AG04450 (cell line): ENCODE results near the gene FRAS1. TPM values are rescaled to one million over a fixed set of nuclear protein-coding genes. Genes with fewer than 3 reads are reported as not detected.
"Not testable (repeated sequence)": the region's sequence is repeated elsewhere in the genome, so short reads cannot be mapped to it uniquely, and the experiment has no call there.

Source experiments
- CTCF ChIA-PET: fragments of 300-600, 350-600 bp; formaldehyde crosslinking; extraction: SDS; loops from one replicate; lab custom pipeline; 2022; ENCODE audit warnings: antibody characterized with exemption, inconsistent platforms; lab: Charles Lee
- POLR2A ChIA-PET: fragments of 350-600 bp; formaldehyde crosslinking; extraction: SDS; loops from one replicate; lab custom pipeline; 2021; ENCODE audit warnings: antibody characterized with exemption, inconsistent platforms; lab: Yijun Ruan, JAX
- DNase-seq: peaks from one replicate; pipeline ENCODE4 v3.0.0-alpha.2; 2011; ENCODE audit warnings: low read depth, low spot score
- H3K27ac ChIP-seq: one replicate; pipeline ENCODE4 v1.5.1; 2012; ENCODE audit warnings: low read depth, low read length, control low read depth
- H3K27me3 ChIP-seq: one replicate; pipeline ENCODE4 v1.6.0; 2012; ENCODE audit warnings: low read length; ENCODE audit not compliant: control insufficient read depth, insufficient read depth
- H3K4me3 ChIP-seq: 2 replicates; pipeline ENCODE4 v1.5.1; 2011; ENCODE audit warnings: mild to moderate bottlenecking, low read depth, low read length, control low read depth
- H3K9me3 ChIP-seq: 2 replicates; pipeline ENCODE4 v1.5.1; 2012; ENCODE audit warnings: low read length; ENCODE audit not compliant: control insufficient read depth, insufficient read depth
- polyA plus RNA-seq: library from polyadenylated mRNA; depleted of rRNA; stranded (reverse); fragments of >200 nt; gene quantifications from 2 replicates; pipeline ENCODE4 v1.2.3, GENCODE V29; 2011
- TF ChIP-seq, protein P1 (sequence below): IDR thresholded peaks from 2 replicates; pipeline ENCODE4 v1.5.1; 2011; ENCODE audit warnings: low read depth, low read length, control low read depth, inconsistent platforms

FRAS1 gene
- polyA plus RNA-seq, 1 experiment, result 0.21 TPM

- TF ChIP-seq, protein P1, sequence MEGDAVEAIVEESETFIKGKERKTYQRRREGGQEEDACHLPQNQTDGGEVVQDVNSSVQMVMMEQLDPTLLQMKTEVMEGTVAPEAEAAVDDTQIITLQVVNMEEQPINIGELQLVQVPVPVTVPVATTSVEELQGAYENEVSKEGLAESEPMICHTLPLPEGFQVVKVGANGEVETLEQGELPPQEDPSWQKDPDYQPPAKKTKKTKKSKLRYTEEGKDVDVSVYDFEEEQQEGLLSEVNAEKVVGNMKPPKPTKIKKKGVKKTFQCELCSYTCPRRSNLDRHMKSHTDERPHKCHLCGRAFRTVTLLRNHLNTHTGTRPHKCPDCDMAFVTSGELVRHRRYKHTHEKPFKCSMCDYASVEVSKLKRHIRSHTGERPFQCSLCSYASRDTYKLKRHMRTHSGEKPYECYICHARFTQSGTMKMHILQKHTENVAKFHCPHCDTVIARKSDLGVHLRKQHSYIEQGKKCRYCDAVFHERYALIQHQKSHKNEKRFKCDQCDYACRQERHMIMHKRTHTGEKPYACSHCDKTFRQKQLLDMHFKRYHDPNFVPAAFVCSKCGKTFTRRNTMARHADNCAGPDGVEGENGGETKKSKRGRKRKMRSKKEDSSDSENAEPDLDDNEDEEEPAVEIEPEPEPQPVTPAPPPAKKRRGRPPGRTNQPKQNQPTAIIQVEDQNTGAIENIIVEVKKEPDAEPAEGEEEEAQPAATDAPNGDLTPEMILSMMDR, result no peak
- no peak overlapping the region for H3K27ac ChIP-seq
- H3K9me3 ChIP-seq, result no peaks in the 10 kb centered on the region
- no peak overlapping the region for H3K4me3 ChIP-seq
- ChIA-PET CTCF (no interaction called here), POLR2A (no interaction called here)
- H3K27me3 ChIP-seq, result no peaks in the 10 kb centered on the region
- DNase-seq, result no peak
Observed at GRCh38 chr4:78099058-78099457, 41.9 kb downstream of the FRAS1 start.

GRCh38 chr4:78100060-78100459 lies 42.9 kb downstream of the FRAS1 start:
- Histone ChIP-seq H3K27ac (no peak overlapping the region), H3K4me3 (no peak overlapping the region), H3K9me3 (no peaks in the 10 kb centered on the region), H3K27me3 (no peaks in the 10 kb centered on the region)
- ChIA-PET CTCF (no interaction called here), POLR2A (no interaction called here)
- no peak for DNase-seq
- TF ChIP-seq, protein P1, result no peak

GRCh38 chr4:78119698-78120097 lies 62.6 kb downstream of the FRAS1 start:
- Histone ChIP-seq H3K27ac (no peak overlapping the region), H3K9me3 (no peaks in the 10 kb centered on the region), H3K27me3 (no peaks in the 10 kb centered on the region), H3K4me3 (no peak overlapping the region)
- ChIA-PET CTCF (no interaction called here), POLR2A (no interaction called here)
- DNase-seq, result no peak
- TF ChIP-seq, protein P1, result no peak

- H3K4me3 ChIP-seq, result no peak overlapping the region
- no peaks in the 10 kb centered on the region for H3K9me3 ChIP-seq
- ChIA-PET CTCF (no interaction called here), POLR2A (no interaction called here)
- no peak overlapping the region for H3K27ac ChIP-seq
- TF ChIP-seq, protein P1, result no peak
- no peaks in the 10 kb centered on the region for H3K27me3 ChIP-seq
- no peak for DNase-seq
Observed at GRCh38 chr4:78120144-78120880, 63.2 kb downstream of the FRAS1 start.

GRCh38 chr4:78121338-78121904 lies 64.3 kb downstream of the FRAS1 start:
- ChIA-PET CTCF (no interaction called here), POLR2A (no interaction called here)
- H3K27me3 ChIP-seq, result no peaks in the 10 kb centered on the region
- H3K27ac ChIP-seq, result no peak overlapping the region
- no peaks in the 10 kb centered on the region for H3K9me3 ChIP-seq
- DNase-seq, result no peak
- no peak overlapping the region for H3K4me3 ChIP-seq
- TF ChIP-seq, protein P1, result no peak

GRCh38 chr4:78125834-78126331 lies 68.8 kb downstream of the FRAS1 start:
- H3K27ac ChIP-seq, DNase-seq, H3K4me3 ChIP-seq, H3K27me3 ChIP-seq, CTCF ChIA-PET, POLR2A ChIA-PET, H3K9me3 ChIP-seq: not testable (repeated sequence)
